HCT116 (cell line): ENCODE data around the gene MDFIC.

Source experiments
- EZH2phosphoT487 ChIP-seq: fragments of 200-600 bp; IDR thresholded peaks from 2 replicates; pipeline ENCODE4 v1.6.1; 2018; ENCODE audit warnings: antibody characterized with exemption, borderline replicate concordance
- SRF ChIP-seq: IDR thresholded peaks from 2 replicates; pipeline ENCODE4 v1.6.1; 2012; ENCODE audit warnings: low read depth
- TF ChIP-seq, protein P1 (sequence below): IDR thresholded peaks from 2 replicates; pipeline ENCODE4 v1.6.1; 2012; ENCODE audit warnings: low read depth

DNA sequence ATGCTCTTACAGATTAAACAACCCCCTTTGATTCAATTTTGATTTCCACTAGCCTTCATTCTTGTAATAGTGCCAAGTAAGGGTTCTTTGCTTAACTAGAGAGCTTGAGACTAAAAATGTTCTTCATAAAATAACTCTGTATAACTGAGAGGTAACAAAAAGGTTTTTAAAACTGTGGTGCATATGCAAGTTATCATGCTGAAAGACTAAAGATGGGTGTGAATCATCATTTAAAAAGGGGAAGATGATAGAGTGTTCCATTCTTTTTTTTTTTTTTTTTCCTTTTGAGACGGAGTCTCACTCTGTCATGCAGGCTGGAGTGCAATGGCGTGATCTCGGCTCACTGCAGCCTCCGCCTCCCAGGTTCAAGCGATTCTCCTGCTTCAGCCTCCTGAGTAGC lies 11.1 kb downstream of the MDFIC start:
- TF ChIP-seq, protein P1, sequence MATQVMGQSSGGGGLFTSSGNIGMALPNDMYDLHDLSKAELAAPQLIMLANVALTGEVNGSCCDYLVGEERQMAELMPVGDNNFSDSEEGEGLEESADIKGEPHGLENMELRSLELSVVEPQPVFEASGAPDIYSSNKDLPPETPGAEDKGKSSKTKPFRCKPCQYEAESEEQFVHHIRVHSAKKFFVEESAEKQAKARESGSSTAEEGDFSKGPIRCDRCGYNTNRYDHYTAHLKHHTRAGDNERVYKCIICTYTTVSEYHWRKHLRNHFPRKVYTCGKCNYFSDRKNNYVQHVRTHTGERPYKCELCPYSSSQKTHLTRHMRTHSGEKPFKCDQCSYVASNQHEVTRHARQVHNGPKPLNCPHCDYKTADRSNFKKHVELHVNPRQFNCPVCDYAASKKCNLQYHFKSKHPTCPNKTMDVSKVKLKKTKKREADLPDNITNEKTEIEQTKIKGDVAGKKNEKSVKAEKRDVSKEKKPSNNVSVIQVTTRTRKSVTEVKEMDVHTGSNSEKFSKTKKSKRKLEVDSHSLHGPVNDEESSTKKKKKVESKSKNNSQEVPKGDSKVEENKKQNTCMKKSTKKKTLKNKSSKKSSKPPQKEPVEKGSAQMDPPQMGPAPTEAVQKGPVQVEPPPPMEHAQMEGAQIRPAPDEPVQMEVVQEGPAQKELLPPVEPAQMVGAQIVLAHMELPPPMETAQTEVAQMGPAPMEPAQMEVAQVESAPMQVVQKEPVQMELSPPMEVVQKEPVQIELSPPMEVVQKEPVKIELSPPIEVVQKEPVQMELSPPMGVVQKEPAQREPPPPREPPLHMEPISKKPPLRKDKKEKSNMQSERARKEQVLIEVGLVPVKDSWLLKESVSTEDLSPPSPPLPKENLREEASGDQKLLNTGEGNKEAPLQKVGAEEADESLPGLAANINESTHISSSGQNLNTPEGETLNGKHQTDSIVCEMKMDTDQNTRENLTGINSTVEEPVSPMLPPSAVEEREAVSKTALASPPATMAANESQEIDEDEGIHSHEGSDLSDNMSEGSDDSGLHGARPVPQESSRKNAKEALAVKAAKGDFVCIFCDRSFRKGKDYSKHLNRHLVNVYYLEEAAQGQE: no peak
- TF ChIP-seq EZH2phosphoT487 (no peak), SRF (no peak)
